Right atrium auricular region (tissue), 2 donors: Measurements from ENCODE around the gene NT5E. TPM values are rescaled to one million over a fixed set of nuclear protein-coding genes. Genes with fewer than 3 reads are reported as not detected.
A peak's percentile ranks its signal among the peaks of the same experiment; 100 is the strongest.

Source experiments
- DNase-seq: peaks from one replicate; pipeline ENCODE4 v3.0.0-alpha.2; 2019; ENCODE audit warnings: low spot score
- H3K27ac ChIP-seq, 2 donors: fragments of 200-600 bp; sonication (generic); 1 replicate in 1 of 2; 2 replicates in 1 of 2; pipeline ENCODE4 v1.5.1; 2016 to 2019
- H3K27me3 ChIP-seq, 2 donors: fragments of 200-600 bp; sonication (generic); one replicate each; pipeline versions ENCODE4 v1.5.1 to v1.6.0; 2017 to 2019
- H3K36me3 ChIP-seq: fragments of 200-600 bp; sonication (generic); one replicate; pipeline ENCODE4 v1.5.1; 2016
- H3K4me1 ChIP-seq, 2 donors: fragments of 200-600 bp; sonication (generic); one replicate each; pipeline versions ENCODE4 v1.5.1 to v1.6.0; 2017 to 2019
- H3K4me3 ChIP-seq, 2 donors: fragments of 200-600 bp; sonication (generic); 1 replicate in 1 of 2; 2 replicates in 1 of 2; pipeline ENCODE4 v1.5.1; 2017 to 2019; ENCODE audit warnings: mild to moderate bottlenecking in 1 of 2, moderate library complexity in 1 of 2
- H3K9me3 ChIP-seq, 2 donors: fragments of 200-600 bp; sonication (generic); one replicate each; pipeline ENCODE4 v1.5.1; 2019
- CTCF ChIP-seq, 2 donors: fragments of 200-600 bp; sonication (generic); IDR thresholded peaks; one replicate each; pipeline ENCODE4 v1.5.1; 2019; ENCODE audit warnings: antibody characterized with exemption in 2 of 2
- total RNA-seq, 2 donors: library from RNA; depleted of rRNA; stranded (reverse); fragments of >200 nt; gene quantifications; one replicate each; pipeline ENCODE4 v1.1.0, GENCODE V29; 2016

Gene NT5E
- total RNA-seq, 2 donors from 2014 or later: 7.1 to 10.6 TPM

- Histone ChIP-seq H3K4me1 (peaks cover 0 to 6% of the 10 kb centered on the region in 2 donors), H3K27me3 (no peaks in the 10 kb centered on the region), H3K9me3 (no peaks in the 10 kb centered on the region), H3K4me3 (no peak overlapping the region), H3K27ac (no peak overlapping the region), H3K36me3 (no peaks in the 10 kb centered on the region)
- TF ChIP-seq CTCF (IDR thresholded peaks at IDR 0.05): no peak
- DNase-seq: no peak
These were observed 29.3 kb downstream of the NT5E start for GRCh38 chr6:85479208-85479607.

GRCh38 chr6:85482206-85482904, 32.5 kb downstream of the NT5E start:
- Histone ChIP-seq H3K27ac (peak overlapping the region in 1 of 2 donors; percentile 28), H3K4me3 (no peak overlapping the region), H3K9me3 (no peaks in the 10 kb centered on the region), H3K36me3 (no peaks in the 10 kb centered on the region), H3K27me3 (no peaks in the 10 kb centered on the region), H3K4me1 (peaks cover 0 to 6% of the 10 kb centered on the region in 2 donors)
- no peak for DNase-seq
- TF ChIP-seq CTCF (IDR thresholded peaks at IDR 0.05): no peak

DNA sequence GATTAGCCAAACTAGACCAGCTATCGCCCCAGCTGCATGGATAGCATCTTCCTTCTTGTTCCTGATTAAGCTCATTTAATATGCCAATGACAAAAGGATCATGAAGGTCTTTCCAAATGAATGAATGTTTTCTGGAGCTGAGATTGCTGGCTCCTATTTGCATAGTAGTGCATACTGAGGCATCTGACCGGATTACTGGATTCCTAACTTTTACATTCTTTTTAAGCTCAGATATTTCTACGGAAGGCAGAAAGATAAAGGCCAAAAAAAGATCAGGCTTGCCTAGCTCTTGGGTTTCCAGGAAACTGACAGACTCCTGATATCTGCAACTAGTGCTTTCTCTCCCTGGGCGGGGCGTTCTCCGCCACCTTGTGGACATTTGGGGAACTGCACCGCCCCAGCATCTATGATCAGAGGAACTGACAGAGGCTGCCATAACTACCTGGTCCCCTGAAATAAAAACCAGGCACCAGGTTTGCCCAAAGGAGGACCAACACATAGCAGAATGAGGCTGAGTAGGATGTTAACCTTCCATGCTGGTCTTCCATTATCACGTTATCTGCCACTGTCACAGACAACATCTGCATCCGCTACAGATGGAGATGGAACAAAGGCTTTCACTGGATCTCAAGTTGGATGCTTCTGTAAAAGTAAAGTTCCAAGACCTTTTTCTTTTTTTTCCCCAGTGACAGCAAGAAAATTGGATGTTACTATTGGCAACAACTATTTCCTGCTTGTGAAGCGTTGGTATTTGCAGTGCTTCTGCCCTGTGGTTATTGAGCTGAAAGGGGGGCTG, 33.2 kb downstream of the NT5E start:
- H3K9me3 ChIP-seq: no peaks in the 10 kb centered on the region
- peaks cover 0 to 6% of the 10 kb centered on the region in 2 donors for H3K4me1 ChIP-seq
- no peak overlapping the region for H3K4me3 ChIP-seq
- peak overlapping the region in 1 of 2 donors; percentile 28 for H3K27ac ChIP-seq
- peak; percentile 99 to 100 for TF ChIP-seq CTCF (IDR thresholded peaks at IDR 0.05)
- DNase-seq: peak; percentile 93
- H3K36me3 ChIP-seq: no peaks in the 10 kb centered on the region
- H3K27me3 ChIP-seq: no peaks in the 10 kb centered on the region

GRCh38 chr6:85483846-85484245, 34.0 kb downstream of the NT5E start:
- no peak overlapping the region for H3K27ac ChIP-seq
- DNase-seq: no peak
- H3K36me3 ChIP-seq: no peaks in the 10 kb centered on the region
- no peaks in the 10 kb centered on the region for H3K27me3 ChIP-seq
- no peaks in the 10 kb centered on the region for H3K9me3 ChIP-seq
- no peak overlapping the region for H3K4me3 ChIP-seq
- TF ChIP-seq CTCF (IDR thresholded peaks at IDR 0.05): no peak
- peaks cover 0 to 6% of the 10 kb centered on the region in 2 donors for H3K4me1 ChIP-seq

GRCh38 chr6:85484948-85485347, 35.1 kb downstream of the NT5E start:
- H3K27me3 ChIP-seq: no peaks in the 10 kb centered on the region
- no peak for TF ChIP-seq CTCF (IDR thresholded peaks at IDR 0.05)
- H3K9me3 ChIP-seq: no peaks in the 10 kb centered on the region
- no peak for DNase-seq
- H3K4me1 ChIP-seq: peaks cover 0 to 6% of the 10 kb centered on the region in 2 donors
- H3K4me3 ChIP-seq: no peak overlapping the region
- no peak overlapping the region for H3K27ac ChIP-seq
- no peaks in the 10 kb centered on the region for H3K36me3 ChIP-seq
